Activated naive CD4-positive, alpha-beta T cell treated with anti-CD3 and anti-CD28 coated beads, Interleukin-2, amount 50 U/mL, for 24 hours (primary cell): ENCODE results near the gene STUM.
"Not testable (repeated sequence)": the region's sequence is repeated elsewhere in the genome, so short reads cannot be mapped to it uniquely, and the experiment has no call there.

Experiments used
- H3K27ac Mint-ChIP-seq: one replicate; pipeline ENCODE4 v1.8.0; 2021; ENCODE audit warnings: mild to moderate bottlenecking, mixed read lengths
- H3K27me3 Mint-ChIP-seq: one replicate; pipeline ENCODE4 v1.8.0; 2021; ENCODE audit warnings: mixed read lengths
- H3K36me3 Mint-ChIP-seq: one replicate; pipeline ENCODE4 v1.8.0; 2021; ENCODE audit warnings: mixed read lengths
- H3K4me1 Mint-ChIP-seq: one replicate; pipeline ENCODE4 v1.8.0; 2021; ENCODE audit warnings: mixed read lengths
- H3K4me3 Mint-ChIP-seq: one replicate; pipeline ENCODE4 v1.8.0; 2021; ENCODE audit warnings: mild to moderate bottlenecking, mixed read lengths
- H3K9me3 Mint-ChIP-seq: one replicate; pipeline ENCODE4 v1.8.0; 2021; ENCODE audit warnings: mixed read lengths

STUM gene

DNA sequence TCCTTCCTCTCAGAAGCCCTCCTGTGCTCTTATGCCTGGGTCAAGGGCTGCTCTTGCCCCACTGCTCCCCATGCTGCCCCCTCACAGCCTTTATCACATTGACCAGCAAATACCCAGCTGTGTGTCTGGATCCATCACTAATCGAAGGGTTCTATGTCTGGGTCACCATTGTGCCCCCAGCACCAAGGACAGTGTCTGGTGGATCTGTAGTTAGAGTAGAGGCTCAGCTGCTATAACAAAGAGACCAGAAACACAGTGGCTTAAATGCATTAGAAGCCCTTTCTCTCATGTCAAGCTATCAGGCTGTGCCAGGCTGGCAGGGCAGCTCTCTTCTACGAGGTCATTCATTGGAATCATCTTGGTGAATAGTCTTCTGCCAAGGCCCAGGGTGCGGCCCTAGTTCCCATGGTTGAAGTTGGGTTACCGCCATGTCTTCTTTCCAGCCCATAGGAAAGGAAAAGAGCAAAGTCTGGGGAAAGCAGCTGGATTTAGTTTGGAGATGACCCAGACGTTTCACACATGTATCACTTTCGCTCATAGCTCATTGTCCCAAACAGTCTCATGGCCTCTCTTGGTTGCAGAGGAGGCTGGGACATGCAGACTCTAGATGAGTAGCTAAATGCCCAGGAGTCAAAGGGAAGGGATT is 32.2 kb downstream of the STUM start:
- peaks cover 3% of the 10 kb centered on the region for H3K36me3 Mint-ChIP-seq
- H3K4me3 Mint-ChIP-seq, result no peak overlapping the region
- H3K27me3 Mint-ChIP-seq, result no peaks in the 10 kb centered on the region
- peaks cover 4% of the 10 kb centered on the region for H3K4me1 Mint-ChIP-seq
- H3K9me3 Mint-ChIP-seq, result no peaks in the 10 kb centered on the region
- no peak overlapping the region for H3K27ac Mint-ChIP-seq

DNA sequence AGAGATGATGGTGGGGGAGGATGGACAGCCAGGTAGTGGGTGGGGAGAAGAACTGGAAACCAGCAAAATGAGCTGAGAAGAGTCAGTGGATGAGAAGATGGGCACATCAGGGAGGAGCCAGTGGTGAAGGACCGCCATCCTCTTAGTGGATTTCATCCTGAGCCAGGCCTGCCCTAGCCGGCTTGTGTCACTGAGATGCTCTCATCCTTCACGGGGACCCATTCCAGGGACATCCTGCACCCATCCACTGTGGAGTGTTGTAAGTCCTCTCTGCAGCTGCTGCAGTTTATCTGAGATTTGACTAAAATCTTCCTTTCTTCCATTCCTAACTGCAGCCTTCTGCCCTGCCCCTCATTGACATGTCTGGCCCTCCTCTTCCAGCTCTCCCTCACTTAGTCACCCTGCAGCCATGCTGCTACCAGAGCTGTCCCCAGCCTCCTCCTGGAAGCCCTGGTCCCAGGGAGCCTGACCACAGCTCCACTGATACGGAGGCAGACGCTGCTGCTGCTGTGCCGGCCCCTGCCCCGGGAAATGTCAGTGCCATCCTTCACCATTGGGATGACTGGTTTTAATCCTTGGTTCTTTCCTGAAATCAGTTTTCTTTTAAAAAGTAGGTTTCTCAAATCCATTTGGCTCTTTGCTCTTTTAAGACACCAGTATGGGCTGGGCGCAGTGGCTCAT is 33.2 kb downstream of the STUM start:
- Mint-ChIP-seq H3K27ac (no peak overlapping the region), H3K9me3 (no peaks in the 10 kb centered on the region), H3K4me1 (peaks cover 4% of the 10 kb centered on the region), H3K27me3 (no peaks in the 10 kb centered on the region), H3K4me3 (no peak overlapping the region), H3K36me3 (peaks cover 3% of the 10 kb centered on the region)

DNA sequence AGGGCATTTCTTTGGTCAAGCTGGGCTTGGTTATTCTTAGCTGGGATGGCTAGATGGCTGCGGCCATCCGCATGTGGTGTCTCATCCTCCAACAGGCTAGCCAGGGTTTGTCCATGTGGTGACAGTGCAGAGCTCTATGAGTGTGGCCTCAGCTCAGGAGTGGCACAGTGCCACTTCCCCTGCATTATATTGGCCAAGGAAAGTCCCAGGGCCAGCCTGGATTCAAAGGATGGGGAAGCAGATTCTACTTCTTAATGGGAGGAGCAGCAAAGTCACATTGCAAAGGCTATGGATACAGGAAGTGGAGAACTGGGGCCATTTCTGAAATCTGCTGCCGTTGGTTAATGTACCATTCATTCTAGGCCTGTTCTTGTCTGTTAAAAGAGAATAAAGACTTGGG is 34.4 kb downstream of the STUM start:
- peaks cover 3% of the 10 kb centered on the region for H3K36me3 Mint-ChIP-seq
- H3K9me3 Mint-ChIP-seq, result no peaks in the 10 kb centered on the region
- peaks cover 4% of the 10 kb centered on the region for H3K4me1 Mint-ChIP-seq
- no peak overlapping the region for H3K4me3 Mint-ChIP-seq
- no peaks in the 10 kb centered on the region for H3K27me3 Mint-ChIP-seq
- H3K27ac Mint-ChIP-seq, result no peak overlapping the region

DNA sequence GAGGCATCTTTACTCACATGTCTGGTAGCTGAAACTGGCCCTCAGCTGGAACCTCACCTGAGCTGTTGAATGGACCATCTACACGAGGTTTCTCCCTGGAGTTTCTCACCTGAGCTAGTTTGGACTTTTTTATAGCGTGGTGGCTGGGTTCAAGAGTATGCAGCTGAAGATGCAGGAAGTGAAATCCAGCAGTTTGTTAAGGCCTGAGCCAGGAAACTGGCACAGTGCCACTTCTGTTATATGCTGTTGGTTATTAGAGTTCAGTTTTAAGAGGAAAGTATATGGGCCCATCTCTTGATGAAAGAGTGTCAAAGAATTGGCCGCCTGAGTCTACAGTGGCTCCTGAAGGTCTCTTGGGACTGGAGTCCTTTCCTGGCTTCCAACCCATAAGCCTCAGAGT is 35.6 kb downstream of the STUM start:
- peaks cover 3% of the 10 kb centered on the region for H3K36me3 Mint-ChIP-seq
- no peak overlapping the region for H3K4me3 Mint-ChIP-seq
- peaks cover 4% of the 10 kb centered on the region for H3K4me1 Mint-ChIP-seq
- no peaks in the 10 kb centered on the region for H3K9me3 Mint-ChIP-seq
- no peak overlapping the region for H3K27ac Mint-ChIP-seq
- H3K27me3 Mint-ChIP-seq, result no peaks in the 10 kb centered on the region

GRCh38 chr1:226586116-226586515 is 37.6 kb downstream of the STUM start:
- Mint-ChIP-seq H3K9me3 (no peaks in the 10 kb centered on the region), H3K4me3 (no peak overlapping the region), H3K4me1 (peaks cover 4% of the 10 kb centered on the region), H3K27ac (no peak overlapping the region), H3K36me3 (no peaks in the 10 kb centered on the region), H3K27me3 (no peaks in the 10 kb centered on the region)

DNA sequence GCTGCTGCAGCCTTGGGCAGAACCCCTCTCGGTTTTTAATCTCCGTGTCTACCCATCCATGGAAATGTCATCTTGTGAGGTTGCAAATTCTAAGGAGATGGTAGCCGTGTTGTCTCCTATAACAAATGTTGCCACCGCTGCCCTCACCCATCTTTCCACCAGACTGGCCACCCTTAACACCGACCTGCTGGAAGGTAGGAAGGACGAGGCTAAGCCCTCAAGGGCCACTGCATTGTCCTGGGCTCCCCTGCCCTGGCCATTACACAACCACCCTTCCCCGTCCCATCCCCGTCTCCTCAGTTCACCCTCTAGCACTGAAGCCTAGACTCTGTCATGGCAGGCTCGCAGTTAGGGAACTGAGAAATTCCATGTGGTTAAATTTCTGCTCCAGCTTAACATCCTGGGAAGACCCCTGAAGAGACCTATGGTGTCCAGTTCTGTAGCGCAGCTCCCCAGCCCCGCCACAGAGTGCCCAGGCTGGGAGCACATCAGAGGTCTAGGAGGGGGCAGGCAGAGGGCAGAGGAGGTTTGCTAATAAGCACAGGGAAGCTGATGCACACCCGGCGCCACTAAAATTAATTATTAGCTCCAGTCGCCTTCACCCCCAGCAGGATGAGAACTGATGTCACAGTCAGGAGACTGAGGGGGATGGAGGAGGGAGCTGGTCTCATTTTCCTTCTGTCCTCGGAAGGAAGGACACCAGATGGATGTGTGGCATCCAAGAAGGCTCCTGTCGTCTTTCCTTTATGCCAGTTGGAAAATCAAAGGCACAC is 38.3 kb downstream of the STUM start:
- no peaks in the 10 kb centered on the region for H3K27me3 Mint-ChIP-seq
- H3K4me3 Mint-ChIP-seq, result no peak overlapping the region
- H3K4me1 Mint-ChIP-seq, result peaks cover 4% of the 10 kb centered on the region
- H3K9me3 Mint-ChIP-seq, result no peaks in the 10 kb centered on the region
- H3K36me3 Mint-ChIP-seq, result no peaks in the 10 kb centered on the region
- H3K27ac Mint-ChIP-seq, result no peak overlapping the region

DNA sequence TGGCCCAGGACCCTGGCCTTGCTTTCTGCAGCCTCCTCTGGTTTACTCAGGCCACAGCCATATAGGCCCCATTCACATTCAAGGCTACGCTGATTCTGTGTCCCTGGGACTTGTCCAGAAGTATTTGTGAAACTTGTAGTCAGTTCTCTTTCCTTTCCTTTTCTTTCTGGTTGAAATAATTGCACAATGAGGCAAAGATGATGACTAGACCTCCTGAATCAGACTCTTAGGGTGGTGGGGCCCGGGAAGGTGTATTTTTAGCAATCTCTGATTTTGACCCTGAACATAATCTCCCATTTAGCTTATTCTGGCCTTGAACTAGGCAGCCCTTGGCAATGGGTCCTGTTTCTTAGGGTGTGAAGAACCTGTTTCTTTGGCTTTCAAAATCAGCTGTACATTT is 39.9 kb downstream of the STUM start:
- Mint-ChIP-seq H3K36me3 (no peaks in the 10 kb centered on the region), H3K27me3 (no peaks in the 10 kb centered on the region), H3K4me3 (no peak overlapping the region), H3K4me1 (peaks cover 4% of the 10 kb centered on the region), H3K27ac (no peak overlapping the region), H3K9me3 (no peaks in the 10 kb centered on the region)

- no peaks in the 10 kb centered on the region for H3K9me3 Mint-ChIP-seq
- no peak overlapping the region for H3K4me3 Mint-ChIP-seq
- no peaks in the 10 kb centered on the region for H3K27me3 Mint-ChIP-seq
- peaks cover 1% of the 10 kb centered on the region for H3K4me1 Mint-ChIP-seq
- no peak overlapping the region for H3K27ac Mint-ChIP-seq
- no peaks in the 10 kb centered on the region for H3K36me3 Mint-ChIP-seq
Measured at GRCh38 chr1:226589008-226589733, 40.6 kb downstream of the STUM start.

- no peaks in the 10 kb centered on the region for H3K27me3 Mint-ChIP-seq
- no peak overlapping the region for H3K27ac Mint-ChIP-seq
- H3K4me1 Mint-ChIP-seq, result no peaks in the 10 kb centered on the region
- H3K9me3 Mint-ChIP-seq, result no peaks in the 10 kb centered on the region
- no peak overlapping the region for H3K4me3 Mint-ChIP-seq
- no peaks in the 10 kb centered on the region for H3K36me3 Mint-ChIP-seq
Measured at GRCh38 chr1:226590614-226591013, 42.0 kb downstream of the STUM start.

DNA sequence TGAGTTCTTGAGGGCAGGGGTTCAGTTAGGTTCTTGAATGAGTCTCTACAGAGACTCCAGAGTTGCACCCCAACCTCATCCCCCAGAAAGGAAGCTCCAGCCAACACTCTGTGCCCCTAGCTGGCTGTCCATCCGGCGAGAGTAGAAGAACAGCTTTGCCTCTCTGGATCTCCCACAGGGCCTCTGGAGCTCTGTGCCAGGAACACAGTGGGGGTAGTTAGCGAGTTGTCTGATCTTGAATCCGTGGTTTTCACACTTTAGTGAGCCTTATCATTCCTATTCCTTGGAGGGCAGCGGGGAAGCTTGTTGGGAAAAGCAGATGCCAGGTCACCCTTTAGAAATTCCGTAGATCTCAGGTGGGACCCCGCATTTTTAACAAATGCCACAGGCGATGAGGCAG is 45.0 kb downstream of the STUM start:
- H3K27me3 Mint-ChIP-seq, result peaks cover 2% of the 10 kb centered on the region
- H3K27ac Mint-ChIP-seq, result no peak overlapping the region
- no peaks in the 10 kb centered on the region for H3K4me1 Mint-ChIP-seq
- no peak overlapping the region for H3K4me3 Mint-ChIP-seq
- no peaks in the 10 kb centered on the region for H3K9me3 Mint-ChIP-seq
- H3K36me3 Mint-ChIP-seq, result no peaks in the 10 kb centered on the region

- Mint-ChIP-seq H3K4me1 (no peaks in the 10 kb centered on the region), H3K27me3 (peaks cover 2% of the 10 kb centered on the region), H3K27ac (no peak overlapping the region), H3K9me3 (no peaks in the 10 kb centered on the region), H3K36me3 (no peaks in the 10 kb centered on the region), H3K4me3 (no peak overlapping the region)
Measured at GRCh38 chr1:226596531-226597165, 48.1 kb downstream of the STUM start.

GRCh38 chr1:226597616-226598454 is 49.3 kb downstream of the STUM start:
- H3K27ac Mint-ChIP-seq, result no peak overlapping the region
- no peaks in the 10 kb centered on the region for H3K9me3 Mint-ChIP-seq
- no peak overlapping the region for H3K4me3 Mint-ChIP-seq
- H3K36me3 Mint-ChIP-seq, result no peaks in the 10 kb centered on the region
- peaks cover 2% of the 10 kb centered on the region for H3K27me3 Mint-ChIP-seq
- no peaks in the 10 kb centered on the region for H3K4me1 Mint-ChIP-seq

- Mint-ChIP-seq H3K4me1 (no peaks in the 10 kb centered on the region), H3K27ac (no peak overlapping the region), H3K9me3 (no peaks in the 10 kb centered on the region), H3K4me3 (no peak overlapping the region), H3K27me3 (peaks cover 2% of the 10 kb centered on the region), H3K36me3 (no peaks in the 10 kb centered on the region)
Measured at GRCh38 chr1:226598455-226598849, 49.9 kb downstream of the STUM start.

GRCh38 chr1:226598955-226599354 is 50.4 kb downstream of the STUM start:
- H3K36me3 Mint-ChIP-seq, H3K9me3 Mint-ChIP-seq, H3K4me3 Mint-ChIP-seq, H3K27ac Mint-ChIP-seq, H3K4me1 Mint-ChIP-seq, H3K27me3 Mint-ChIP-seq: not testable (repeated sequence)
